Gastroesophageal sphincter (tissue), 4 donors: ENCODE measurements around the gene RHBG. TPM values are rescaled to one million over a fixed set of nuclear protein-coding genes. Genes with fewer than 3 reads are reported as not detected.

ENCODE experiments used
- ATAC-seq: fragments of 150-250 bp; one replicate; pipeline ENCODE4 v1.9.1; 2016; ENCODE audit warnings: mild to moderate bottlenecking, moderate library complexity
- H3K27ac ChIP-seq, 4 donors: fragments of 200-600 bp; sonication (generic) in 3 of 4; 1 replicate in 3 of 4; 2 replicates in 1 of 4; pipeline ENCODE4 v1.5.1; 2016 to 2019
- H3K27me3 ChIP-seq: fragments of 200-600 bp; sonication (generic); one replicate; pipeline ENCODE4 v1.5.1; 2019
- H3K36me3 ChIP-seq, 2 donors: fragments of 200-600 bp; sonication (generic); one replicate each; pipeline ENCODE4 v1.5.1; 2019; ENCODE audit warnings: control low read depth in 1 of 2
- H3K4me1 ChIP-seq, 3 donors: fragments of 200-600 bp; sonication (generic); 1 replicate in 2 of 3; 2 replicates in 1 of 3; pipeline ENCODE4 v1.5.1; 2016 to 2019; ENCODE audit warnings: control low read depth in 2 of 3
- H3K4me3 ChIP-seq, 2 donors: fragments of 200-600 bp; sonication (generic); one replicate each; pipeline ENCODE4 v1.5.1; 2019; ENCODE audit warnings: mild to moderate bottlenecking in 1 of 2, moderate library complexity in 1 of 2
- H3K9me3 ChIP-seq, 3 donors: fragments of 200-600 bp; sonication (generic); one replicate each; pipeline ENCODE4 v1.5.1; 2017 to 2019; ENCODE audit warnings: control low read depth in 2 of 3
- EP300 ChIP-seq: sonication (generic); formaldehyde crosslinking; IDR thresholded peaks from one replicate; pipeline ENCODE4 v1.6.1; 2017; ENCODE audit warnings: antibody characterized with exemption, mild to moderate bottlenecking
- POLR2A ChIP-seq, 2 donors: fragments of 450-650 bp; IDR thresholded peaks; one replicate each; pipeline ENCODE4 v1.6.1; 2017; ENCODE audit warnings: antibody characterized with exemption in 2 of 2, mild to moderate bottlenecking in 2 of 2, moderate library complexity in 1 of 2
- POLR2AphosphoS5 ChIP-seq: sonication (generic); formaldehyde crosslinking; IDR thresholded peaks from one replicate; pipeline ENCODE4 v1.6.1; 2017; ENCODE audit warnings: antibody characterized with exemption
- WGBS, 2 donors: methylation state at CpG; one replicate each; pipeline ENCODE4 v1.1.5; 2018; ENCODE audit warnings: low coverage in 1 of 2; 5-methylcytosine and 5-hydroxymethylcytosine counted together
- total RNA-seq, 4 donors: library from RNA; depleted of rRNA; stranded (reverse); fragments of >200 nt; gene quantifications; one replicate each; pipeline ENCODE4 v1.1.0, GENCODE V29; 2016
- TF ChIP-seq, protein P1 (sequence below), 4 experiments: fragments of 200-600 bp in 2 of 4; fragments of 450-650 bp in 2 of 4; sonication (generic) in 1 of 4; IDR thresholded peaks; one replicate each; pipeline ENCODE4 v1.5.1; 2017 to 2019; ENCODE audit warnings: antibody characterized with exemption in 4 of 4, mild to moderate bottlenecking in 2 of 4, moderate library complexity in 2 of 4

Gene RHBG
- total RNA-seq, 4 donors from 2014 or later: not detected

GRCh38 chr1:156390469-156391365 lies 21.7 kb downstream of the RHBG start:
- no peak overlapping the region for H3K27ac ChIP-seq
- H3K9me3 ChIP-seq: no peaks in the 10 kb centered on the region
- no peak overlapping the region for H3K4me3 ChIP-seq
- no peaks in the 10 kb centered on the region for H3K36me3 ChIP-seq
- ATAC-seq: no peak
- peaks cover 71% of the 10 kb centered on the region for H3K27me3 ChIP-seq
- WGBS, 2 donors: 0 to 58% methylated on average over 1 to 11 of the region's 20 CpGs
- H3K4me1 ChIP-seq: peaks cover 0 to 10% (median 0%) of the 10 kb centered on the region in 3 donors
- TF ChIP-seq, protein P1, sequence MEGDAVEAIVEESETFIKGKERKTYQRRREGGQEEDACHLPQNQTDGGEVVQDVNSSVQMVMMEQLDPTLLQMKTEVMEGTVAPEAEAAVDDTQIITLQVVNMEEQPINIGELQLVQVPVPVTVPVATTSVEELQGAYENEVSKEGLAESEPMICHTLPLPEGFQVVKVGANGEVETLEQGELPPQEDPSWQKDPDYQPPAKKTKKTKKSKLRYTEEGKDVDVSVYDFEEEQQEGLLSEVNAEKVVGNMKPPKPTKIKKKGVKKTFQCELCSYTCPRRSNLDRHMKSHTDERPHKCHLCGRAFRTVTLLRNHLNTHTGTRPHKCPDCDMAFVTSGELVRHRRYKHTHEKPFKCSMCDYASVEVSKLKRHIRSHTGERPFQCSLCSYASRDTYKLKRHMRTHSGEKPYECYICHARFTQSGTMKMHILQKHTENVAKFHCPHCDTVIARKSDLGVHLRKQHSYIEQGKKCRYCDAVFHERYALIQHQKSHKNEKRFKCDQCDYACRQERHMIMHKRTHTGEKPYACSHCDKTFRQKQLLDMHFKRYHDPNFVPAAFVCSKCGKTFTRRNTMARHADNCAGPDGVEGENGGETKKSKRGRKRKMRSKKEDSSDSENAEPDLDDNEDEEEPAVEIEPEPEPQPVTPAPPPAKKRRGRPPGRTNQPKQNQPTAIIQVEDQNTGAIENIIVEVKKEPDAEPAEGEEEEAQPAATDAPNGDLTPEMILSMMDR (IDR thresholded peaks at IDR 0.05): no peak
- TF ChIP-seq POLR2AphosphoS5 (no peak), EP300 (no peak), POLR2A (IDR thresholded peaks at IDR 0.05) (no peak)

DNA sequence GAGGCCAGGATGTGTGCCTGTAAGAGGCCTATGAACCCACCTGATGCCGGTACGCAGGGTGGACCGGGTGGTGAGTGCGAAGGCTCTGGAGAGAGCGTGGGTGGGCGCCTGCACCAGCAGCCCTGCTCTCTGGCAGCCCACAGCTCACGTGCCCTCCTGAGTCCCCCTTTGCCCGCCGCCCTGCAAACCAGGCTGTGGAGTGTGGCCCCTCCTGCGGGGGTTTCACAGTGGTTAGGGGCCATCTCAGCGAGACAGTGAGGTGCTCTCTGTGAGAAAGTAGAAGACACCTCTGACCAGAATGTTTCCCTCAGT lies 22.3 kb downstream of the RHBG start:
- 60 to 80% methylated on average over 2 to 4 of the region's 11 CpGs for WGBS, 2 donors
- Histone ChIP-seq H3K27me3 (peaks cover 65% of the 10 kb centered on the region), H3K9me3 (no peaks in the 10 kb centered on the region), H3K27ac (no peak overlapping the region), H3K4me1 (peaks cover 0 to 10% (median 0%) of the 10 kb centered on the region in 3 donors), H3K4me3 (no peak overlapping the region), H3K36me3 (no peaks in the 10 kb centered on the region)
- no peak for TF ChIP-seq POLR2A (IDR thresholded peaks at IDR 0.05)
- TF ChIP-seq POLR2AphosphoS5: no peak
- no peak for TF ChIP-seq EP300
- TF ChIP-seq, protein P1 (IDR thresholded peaks at IDR 0.05): no peak
- no peak for ATAC-seq

DNA sequence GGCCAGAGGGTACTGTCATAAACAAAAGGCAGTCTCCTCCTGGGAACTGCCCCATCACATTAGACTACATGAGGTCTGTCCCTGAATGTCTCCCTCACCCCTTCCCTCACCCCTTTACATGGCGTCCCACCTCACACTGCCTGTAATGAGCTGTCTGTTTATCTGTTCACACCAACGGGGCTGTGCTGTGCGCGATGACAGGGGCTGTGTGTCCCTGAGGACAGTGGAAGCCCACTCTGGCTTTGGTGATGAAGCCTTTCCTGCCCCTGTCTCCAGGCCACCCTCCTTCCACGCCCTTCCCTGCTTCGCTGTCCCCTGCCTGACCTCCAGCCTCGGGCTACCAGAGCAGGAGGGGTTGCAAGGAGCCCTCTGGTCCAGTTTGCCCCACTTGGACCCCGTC lies 22.7 kb downstream of the RHBG start:
- Histone ChIP-seq H3K36me3 (no peaks in the 10 kb centered on the region), H3K4me1 (peaks cover 0 to 10% (median 0%) of the 10 kb centered on the region in 3 donors), H3K27me3 (peaks cover 64% of the 10 kb centered on the region), H3K27ac (no peak overlapping the region), H3K9me3 (no peaks in the 10 kb centered on the region), H3K4me3 (no peak overlapping the region)
- no peak for ATAC-seq
- WGBS, 2 donors: 79 to 100% methylated on average over 1 to 6 of the region's 8 CpGs
- TF ChIP-seq EP300 (no peak), POLR2AphosphoS5 (no peak)
- TF ChIP-seq, protein P1 (IDR thresholded peaks at IDR 0.05): no peak

GRCh38 chr1:156392452-156392853 lies 23.4 kb downstream of the RHBG start:
- ATAC-seq: no peak
- Histone ChIP-seq H3K4me3 (no peak overlapping the region), H3K27me3 (peaks cover 57% of the 10 kb centered on the region), H3K36me3 (no peaks in the 10 kb centered on the region), H3K9me3 (no peaks in the 10 kb centered on the region), H3K4me1 (peaks cover 0 to 10% (median 0%) of the 10 kb centered on the region in 3 donors), H3K27ac (no peak overlapping the region)
- TF ChIP-seq EP300 (no peak), POLR2A (IDR thresholded peaks at IDR 0.05) (no peak), POLR2AphosphoS5 (no peak)
- TF ChIP-seq, protein P1 (IDR thresholded peaks at IDR 0.05): no peak
- 52 to 93% methylated on average over 2 to 3 of the region's 13 CpGs for WGBS, 2 donors

GRCh38 chr1:156393095-156393494 lies 24.1 kb downstream of the RHBG start:
- TF ChIP-seq EP300 (no peak), POLR2A (IDR thresholded peaks at IDR 0.05) (no peak)
- H3K4me1 ChIP-seq: peaks cover 0 to 7% (median 0%) of the 10 kb centered on the region in 3 donors
- H3K9me3 ChIP-seq: no peaks in the 10 kb centered on the region
- H3K27ac ChIP-seq: no peak overlapping the region
- no peak overlapping the region for H3K4me3 ChIP-seq
- no peak for ATAC-seq
- no peaks in the 10 kb centered on the region for H3K36me3 ChIP-seq
- H3K27me3 ChIP-seq: peaks cover 50% of the 10 kb centered on the region
